ENCODE measurements around the gene NCKAP5L. TPM values are rescaled to one million over a fixed set of nuclear protein-coding genes. Genes with fewer than 3 reads are reported as not detected.

Gene NCKAP5L
- total and polyA plus RNA-seq, 2 of the 8 experiments (the other 6 are each of a cell fraction or from before 2014, with no cell fraction given): 9.4 to 27.9 TPM

DNA sequence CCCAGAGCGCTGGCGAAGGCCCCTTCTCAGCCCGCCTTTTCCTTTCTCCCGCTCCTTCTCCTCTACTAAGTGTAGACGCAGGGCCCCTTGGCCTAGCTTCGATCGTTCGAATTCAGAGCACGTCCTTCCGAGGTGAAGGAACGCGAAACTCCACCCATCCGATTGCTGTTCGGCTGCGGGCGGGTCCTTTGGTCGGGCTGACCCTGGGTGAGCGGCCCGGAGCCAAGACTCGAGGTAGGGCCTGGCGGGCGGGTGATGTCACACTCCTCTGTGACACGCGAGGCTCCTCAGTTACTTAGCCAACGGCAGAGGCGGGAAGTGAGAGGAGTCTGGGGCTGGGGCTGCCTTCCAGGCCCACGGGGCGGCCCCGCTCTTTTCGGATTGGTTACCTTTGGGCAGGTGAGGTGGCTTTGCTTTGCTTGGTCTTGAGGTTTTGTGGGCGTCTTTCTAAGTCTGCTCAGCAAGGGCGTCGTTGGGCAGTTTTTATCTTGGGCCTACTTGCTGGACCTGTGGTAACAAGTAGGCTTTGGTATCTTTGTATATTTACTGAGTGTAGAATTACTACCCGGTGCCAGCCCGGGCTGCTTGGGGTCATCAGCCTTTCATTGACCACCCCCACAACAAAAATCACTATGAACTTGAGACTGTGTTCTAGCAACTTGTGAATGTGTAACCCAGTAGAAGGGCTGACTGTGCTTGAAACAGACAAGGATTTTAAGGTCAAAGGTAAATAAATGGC lies 86.2 kb downstream of the NCKAP5L start (continued):
- TF ChIP-seq CREB1 (IDR thresholded peaks at IDR 0.05): peak; percentile 38

Small RNAs within 50 kb of the gene (small RNA-seq; reads per million reads assigned to genes)
- gene LSM6P2 (ENCODE audit: insufficient read depth): not detected

Other genes starting within 250 kb of the NCKAP5L start
- 0.21 and 0.73 TPM in 2 replicates for gene FAM186B, start 222.8 kb downstream of the NCKAP5L start, total RNA-seq (2021; fragmentation: NEBNext Ultra II Directional; extraction: Animal tissue kit (Norgen Biotek cat#: 25700))
- gene FAM186B, start 222.8 kb downstream of the NCKAP5L start, polyA plus RNA-seq (2011; rRNA removed): 0.12 and 0.13 TPM in 2 replicates
- 24.4 and 26.8 TPM in 2 replicates for gene PRPF40B, start 204.9 kb downstream of the NCKAP5L start, total RNA-seq (2021; fragmentation: NEBNext Ultra II Directional; extraction: Animal tissue kit (Norgen Biotek cat#: 25700))
- gene PRPF40B, start 204.9 kb downstream of the NCKAP5L start, polyA plus RNA-seq (2011; rRNA removed): 14.4 and 23.5 TPM in 2 replicates
- gene FMNL3, start 121.0 kb downstream of the NCKAP5L start, total RNA-seq (2021; fragmentation: NEBNext Ultra II Directional; extraction: Animal tissue kit (Norgen Biotek cat#: 25700)): 27.6 and 29.0 TPM in 2 replicates
- gene FMNL3, start 121.0 kb downstream of the NCKAP5L start, polyA plus RNA-seq (2011; rRNA removed): 8.6 and 11.4 TPM in 2 replicates
- 413 and 423 TPM in 2 replicates for gene TMBIM6, start 86.9 kb downstream of the NCKAP5L start, total RNA-seq (2021; fragmentation: NEBNext Ultra II Directional; extraction: Animal tissue kit (Norgen Biotek cat#: 25700))
- gene TMBIM6, start 86.9 kb downstream of the NCKAP5L start, polyA plus RNA-seq (2011; rRNA removed): 417 and 556 TPM in 2 replicates
- gene BCDIN3D, start 14.7 kb upstream of the NCKAP5L start, total RNA-seq (2021; fragmentation: NEBNext Ultra II Directional; extraction: Animal tissue kit (Norgen Biotek cat#: 25700)): 2.4 and 2.5 TPM in 2 replicates
- gene BCDIN3D, start 14.7 kb upstream of the NCKAP5L start, polyA plus RNA-seq (2011; rRNA removed): 1.6 TPM in 2 replicates
- 0.89 and 1.4 TPM in 2 replicates for gene FAIM2, start 75.5 kb upstream of the NCKAP5L start, total RNA-seq (2021; fragmentation: NEBNext Ultra II Directional; extraction: Animal tissue kit (Norgen Biotek cat#: 25700))
- gene FAIM2, start 75.5 kb upstream of the NCKAP5L start, polyA plus RNA-seq (2011; rRNA removed): 1.3 and 3.1 TPM in 2 replicates
- gene AQP2, start 122.3 kb upstream of the NCKAP5L start, total RNA-seq (2021; fragmentation: NEBNext Ultra II Directional; extraction: Animal tissue kit (Norgen Biotek cat#: 25700)): not detected in 2 replicates
- gene AQP2, start 122.3 kb upstream of the NCKAP5L start, polyA plus RNA-seq (2011; rRNA removed): 0.02 TPM in 1 of 2 replicates, not detected in the other
- gene AQP5, start 133.5 kb upstream of the NCKAP5L start, total RNA-seq (2021; fragmentation: NEBNext Ultra II Directional; extraction: Animal tissue kit (Norgen Biotek cat#: 25700)): 1.7 and 2.5 TPM in 2 replicates
- gene AQP5, start 133.5 kb upstream of the NCKAP5L start, polyA plus RNA-seq (2011; rRNA removed): 3.2 and 5.2 TPM in 2 replicates
- 0.17 TPM in 1 of 2 replicates, not detected in the other for gene AQP6, start 144.5 kb upstream of the NCKAP5L start, total RNA-seq (2021; fragmentation: NEBNext Ultra II Directional; extraction: Animal tissue kit (Norgen Biotek cat#: 25700))
- 0.03 and 0.06 TPM in 2 replicates for gene AQP6, start 144.5 kb upstream of the NCKAP5L start, polyA plus RNA-seq (2011; rRNA removed)
- gene RACGAP1, start 197.1 kb upstream of the NCKAP5L start, total RNA-seq (2021; fragmentation: NEBNext Ultra II Directional; extraction: Animal tissue kit (Norgen Biotek cat#: 25700)): 63.5 and 66.3 TPM in 2 replicates
- gene RACGAP1, start 197.1 kb upstream of the NCKAP5L start, polyA plus RNA-seq (2011; rRNA removed): 17.4 and 18.0 TPM in 2 replicates
- 1.9 and 2.4 TPM in 2 replicates for gene ASIC1, start 229.2 kb upstream of the NCKAP5L start, total RNA-seq (2021; fragmentation: NEBNext Ultra II Directional; extraction: Animal tissue kit (Norgen Biotek cat#: 25700))
- gene ASIC1, start 229.2 kb upstream of the NCKAP5L start, polyA plus RNA-seq (2011; rRNA removed): 3.3 and 4.4 TPM in 2 replicates

Data from H1 (cell line).